ENCODE results near the gene MED12L.

GRCh38 chr3:151346292-151346691 lies 260.8 kb downstream of the MED12L start:
- no peak for TF ChIP-seq SMC3 (conservative IDR thresholded peaks at IDR 0.05; ENCODE audit: insufficient read depth, low read depth, low read length)
- no peak for TF ChIP-seq XRCC4 (IDR thresholded peaks at IDR 0.05; ENCODE audit: extremely low read depth, insufficient read depth, insufficient read length)
- TF ChIP-seq POLR2A (conservative IDR thresholded peaks at IDR 0.05) = no peak

All from K562 (cell line).